ENCODE results near the gene KCNJ10.
A peak's percentile ranks its signal among the peaks of the same experiment; 100 is the strongest.
"Not testable (repeated sequence)": the region's sequence is repeated elsewhere in the genome, so short reads cannot be mapped to it uniquely, and the experiment has no call there.

The KCNJ10 gene

DNA sequence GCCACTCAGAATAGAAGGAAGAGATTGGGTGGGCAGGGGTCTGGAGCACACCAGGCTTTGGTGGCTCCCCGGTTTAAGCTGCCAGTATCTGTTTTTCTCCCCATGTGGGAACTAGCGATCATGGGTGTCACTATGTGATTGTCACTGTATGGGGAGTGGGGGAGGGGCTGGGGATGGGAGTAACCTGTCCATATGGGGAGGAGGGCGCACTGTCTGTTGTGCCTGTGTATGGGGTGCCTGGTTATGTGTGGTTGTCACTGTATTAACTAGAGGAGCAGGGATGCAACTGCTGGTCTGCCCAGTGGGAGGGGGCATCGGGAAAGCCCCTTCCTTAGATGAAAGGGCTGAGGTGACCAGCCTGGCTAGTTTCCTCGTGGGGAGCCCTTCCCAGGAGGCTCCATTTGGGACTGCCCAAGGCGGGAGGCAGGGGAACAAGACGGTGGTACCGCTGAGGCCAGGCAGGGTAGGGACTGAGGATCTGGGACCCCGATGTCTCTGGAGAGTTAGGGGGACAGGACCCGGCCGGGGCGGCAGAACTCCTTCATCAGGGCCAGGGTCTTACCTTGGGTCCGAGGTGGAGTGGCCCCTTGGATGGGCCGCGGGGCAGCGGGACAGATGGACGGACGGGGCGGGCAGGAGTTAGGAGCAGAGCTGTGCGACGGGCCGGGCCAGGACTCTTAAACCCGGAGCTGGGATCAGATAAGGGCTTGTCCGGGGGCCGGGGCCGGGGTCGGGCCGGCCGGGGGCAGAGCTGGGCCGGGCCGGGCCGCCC is at the start of gene KCNJ10:
KCNJ10 (minus strand) TSS at position 701 of the 772 bp plus-strand sequence. CDS start 27,628 bp downstream, outside the sequence.
- DNase-seq (ENCODE audit: low read depth in 2 of 2), result no peak

DNA sequence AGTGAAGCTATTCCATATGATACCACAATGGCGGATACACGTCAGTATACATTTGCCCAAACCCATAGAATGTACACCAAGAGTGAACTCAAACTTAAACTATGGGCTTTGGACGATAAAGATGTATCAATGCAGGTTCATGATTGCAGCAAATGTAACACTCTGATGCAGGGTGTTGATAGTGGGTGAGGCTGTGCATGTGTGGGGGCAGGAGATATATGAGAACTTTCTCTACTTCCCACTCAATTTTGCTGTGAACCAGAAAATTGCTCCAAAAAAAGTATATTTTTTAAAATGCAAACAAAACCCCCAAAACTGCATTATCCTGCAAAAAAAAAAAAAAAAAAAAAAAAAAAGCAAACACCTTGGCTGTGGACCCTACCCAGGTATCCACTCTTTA is 49.0 kb upstream of the KCNJ10 start:
- DNase-seq (ENCODE audit: low read depth in 2 of 2), result no peak

DNA sequence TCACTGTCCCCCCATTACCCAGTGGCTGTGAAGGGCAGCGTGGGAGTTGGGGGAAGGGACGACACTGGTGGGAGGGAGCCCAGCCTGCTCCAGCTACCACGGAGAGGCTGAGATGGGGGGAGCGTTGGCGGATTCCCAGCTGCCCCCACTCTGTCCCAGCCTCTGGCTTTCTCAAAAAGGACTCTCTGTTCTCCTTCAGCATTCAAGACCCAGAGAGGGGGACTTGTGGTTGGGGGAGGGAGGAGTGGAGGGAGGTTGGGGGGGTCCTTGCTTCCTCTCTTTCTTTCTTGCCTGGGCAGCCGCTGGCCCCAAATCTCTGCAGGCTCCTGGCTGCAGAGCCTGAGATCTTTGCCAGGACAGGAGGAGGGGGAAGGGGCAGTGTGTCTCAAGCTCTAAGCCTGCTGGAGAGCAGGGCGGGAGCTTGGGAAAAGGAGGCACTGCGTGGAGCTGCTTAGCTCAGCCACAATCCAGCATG is 47.8 kb upstream of the KCNJ10 start:
- no peak for DNase-seq (ENCODE audit: low read depth in 2 of 2)

DNA sequence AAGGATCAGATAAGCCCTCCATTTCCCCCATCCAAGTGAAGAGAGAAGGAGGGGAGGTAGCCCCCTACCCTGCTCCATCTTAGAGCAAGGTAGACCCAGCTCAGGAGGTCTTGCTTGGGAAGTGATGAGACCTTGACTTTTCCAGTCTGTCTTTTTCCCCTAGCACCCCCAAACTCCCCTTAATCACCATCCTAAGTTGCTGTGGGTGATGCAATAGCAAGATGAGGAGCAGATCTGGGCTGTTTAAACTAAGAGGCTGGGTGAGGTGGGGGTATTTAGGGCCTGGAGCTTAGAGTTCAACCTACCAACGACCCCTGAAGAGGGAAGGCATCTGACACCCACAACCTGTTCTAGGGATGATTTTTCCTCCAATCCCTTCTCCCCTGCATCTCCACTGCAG is 47.3 kb upstream of the KCNJ10 start:
- DNase-seq (ENCODE audit: low read depth in 2 of 2), result no peak

DNA sequence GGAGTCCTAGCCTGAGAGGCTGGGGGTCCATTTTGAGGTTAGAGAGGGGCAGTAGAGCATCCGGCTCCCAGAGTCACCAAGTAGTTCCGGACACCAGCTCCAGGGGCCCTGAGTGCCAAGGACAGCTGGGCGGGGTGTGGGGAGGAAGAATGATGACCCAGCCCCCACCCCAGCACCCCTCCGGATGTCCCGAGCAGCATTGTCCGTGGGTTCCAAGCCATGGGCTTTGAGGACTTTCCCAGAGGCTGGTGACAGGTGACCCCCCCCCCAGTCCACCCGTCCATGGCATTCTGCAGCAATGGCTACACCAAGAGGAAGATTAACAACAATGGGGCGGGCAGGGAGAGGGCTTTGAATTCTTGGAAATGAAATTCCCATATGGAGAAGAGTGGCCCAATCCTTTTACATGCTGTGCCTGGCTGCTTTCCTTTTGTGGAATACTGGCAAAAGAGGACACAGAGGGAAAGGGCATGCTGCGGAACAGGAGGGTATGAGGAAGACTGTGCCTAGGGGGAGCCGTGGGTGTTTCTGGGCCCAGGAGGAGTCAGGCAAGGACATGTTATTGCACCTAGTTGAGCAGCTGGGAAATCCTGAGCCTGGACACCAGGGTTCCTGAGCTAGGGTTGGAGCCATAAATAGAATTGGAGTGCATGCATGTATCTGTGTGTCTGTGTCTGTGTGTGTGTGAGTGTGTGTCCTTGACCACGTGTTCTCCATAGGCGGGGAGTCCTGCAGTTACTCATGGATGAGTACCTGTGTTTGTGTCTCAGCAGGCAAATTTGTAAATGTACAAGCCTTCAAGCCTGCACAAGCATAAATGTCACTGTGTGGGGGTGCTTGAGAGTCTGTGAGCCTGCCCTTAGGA is 46.6 kb upstream of the KCNJ10 start:
- no peak for DNase-seq (ENCODE audit: low read depth in 2 of 2)

DNA sequence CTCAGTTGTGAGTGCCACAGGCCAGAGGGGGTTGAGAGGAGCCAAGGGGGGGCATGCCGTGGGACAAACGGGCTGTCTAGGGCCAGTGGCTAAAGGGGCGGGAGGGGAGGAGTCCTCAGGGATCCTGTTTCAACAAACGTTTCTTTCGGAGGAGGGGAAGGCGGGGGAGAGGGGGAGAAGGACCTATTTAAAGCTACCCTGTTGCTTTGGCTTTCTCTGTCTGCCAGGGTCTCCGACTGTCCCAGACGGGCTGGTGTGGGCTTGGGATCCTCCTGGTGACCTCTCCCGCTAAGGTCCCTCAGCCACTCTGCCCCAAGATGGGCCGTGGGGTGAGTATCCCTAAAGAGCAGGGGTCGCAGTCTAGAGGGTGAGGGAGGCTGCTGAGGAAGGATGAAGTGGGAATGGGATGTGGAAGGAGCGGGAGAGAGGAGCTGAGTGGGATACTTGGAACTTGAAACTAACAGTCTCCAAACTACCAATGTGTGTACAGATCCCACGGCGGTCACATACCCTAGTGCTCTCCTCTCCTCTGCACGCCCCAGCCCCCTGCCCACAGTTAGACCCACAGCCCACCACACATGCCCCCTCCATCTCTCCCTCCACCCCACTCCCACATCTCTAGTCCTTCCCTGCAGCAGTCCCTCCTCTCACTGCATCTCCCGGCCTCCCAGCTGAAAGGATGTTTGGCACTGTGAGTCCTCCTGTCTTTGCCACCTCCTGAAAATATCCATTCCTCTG is 45.8 kb upstream of the KCNJ10 start, which contains the start of gene ATP1A2:
ATP1A2 (plus strand) TSS at position 215 of the 738 bp plus-strand sequence; CDS start at position 318, 103 bp downstream.
- no peak for DNase-seq (ENCODE audit: low read depth in 2 of 2)

DNA sequence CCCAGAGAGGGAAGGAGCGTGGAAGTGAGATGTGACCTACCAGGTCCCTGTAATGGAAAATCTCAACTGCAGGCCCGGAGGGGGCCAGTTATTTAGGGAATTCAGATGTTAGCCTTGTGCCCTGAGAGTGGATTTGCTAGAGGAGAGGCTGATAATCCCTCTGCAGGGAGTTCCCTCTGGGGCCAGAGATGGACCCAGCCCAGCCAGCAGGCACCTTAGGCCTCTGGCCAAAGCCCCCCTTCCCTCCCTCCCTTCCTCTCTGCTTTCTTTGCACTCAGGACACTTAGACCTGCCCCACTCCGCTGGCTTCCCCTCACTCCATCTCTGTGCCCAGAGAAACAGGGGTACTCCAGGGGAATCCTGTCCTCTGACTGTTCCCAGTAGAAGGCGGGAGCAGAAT is 44.1 kb upstream of the KCNJ10 start:
- no peak for DNase-seq (ENCODE audit: low read depth in 2 of 2)

DNA sequence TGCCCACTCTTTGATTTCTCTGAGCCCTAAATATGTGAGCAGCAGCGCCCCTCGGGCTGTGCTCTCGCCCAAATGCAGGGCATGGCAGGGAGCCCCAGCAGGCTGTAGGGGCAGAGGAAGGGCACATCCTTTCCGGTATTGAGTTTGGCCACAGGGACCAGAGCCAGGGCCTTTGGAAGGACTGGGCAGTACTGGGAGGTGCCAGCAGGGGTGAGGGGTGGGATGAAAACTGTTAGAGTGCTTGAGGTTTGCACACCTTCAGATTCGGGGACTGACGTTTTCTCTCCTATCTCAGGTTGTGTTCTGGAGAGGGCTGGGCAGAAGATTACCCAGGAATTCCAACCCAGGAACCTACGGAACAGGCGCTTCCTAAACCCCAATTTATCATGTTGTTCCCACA is 43.4 kb upstream of the KCNJ10 start:
- DNase-seq (ENCODE audit: low read depth in 2 of 2), result no peak

DNA sequence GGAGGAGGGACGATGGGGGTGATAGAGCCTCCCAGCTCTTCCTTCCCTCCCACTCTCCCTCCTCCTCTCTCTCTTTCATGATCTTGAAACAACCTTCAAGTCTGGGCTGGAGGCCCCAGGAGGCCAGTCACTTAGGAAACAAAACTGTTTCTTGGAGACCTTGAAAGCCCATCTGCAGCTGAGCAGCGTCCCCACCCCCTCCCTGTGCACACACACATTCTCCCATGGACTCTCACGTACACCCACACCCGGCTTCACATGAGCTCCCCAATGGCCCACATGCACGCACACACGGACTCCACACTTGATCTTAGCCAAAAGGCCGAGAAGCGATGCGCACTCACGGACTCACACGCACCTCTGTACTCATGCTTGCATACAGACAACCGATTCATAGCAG is 42.4 kb upstream of the KCNJ10 start:
- DNase-seq (ENCODE audit: low read depth in 2 of 2), result no peak

GRCh38 chr1:160111462-160111861 is 41.5 kb upstream of the KCNJ10 start:
- not testable (repeated sequence) for DNase-seq (ENCODE audit: low read depth in 2 of 2)

DNA sequence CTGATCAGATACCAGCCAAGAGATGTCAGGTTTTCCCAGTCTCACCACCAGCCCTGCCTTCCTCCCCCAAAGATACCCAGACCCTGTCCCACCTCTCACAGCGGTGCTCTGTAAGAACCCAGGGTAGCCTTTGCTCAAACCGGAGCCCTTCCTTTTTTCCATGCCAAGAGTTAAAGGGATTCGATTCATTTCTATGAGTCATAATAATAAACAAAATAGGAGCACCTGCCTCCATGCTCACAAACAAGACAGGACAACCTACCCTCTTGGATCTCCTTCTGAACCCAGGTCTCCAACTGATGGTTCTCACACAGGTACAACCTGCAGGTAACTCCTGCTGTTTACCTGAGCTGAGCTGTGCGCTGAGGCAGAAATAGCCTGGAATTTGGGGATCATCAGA is 39.7 kb upstream of the KCNJ10 start:
- no peak for DNase-seq (ENCODE audit: low read depth in 2 of 2)

DNA sequence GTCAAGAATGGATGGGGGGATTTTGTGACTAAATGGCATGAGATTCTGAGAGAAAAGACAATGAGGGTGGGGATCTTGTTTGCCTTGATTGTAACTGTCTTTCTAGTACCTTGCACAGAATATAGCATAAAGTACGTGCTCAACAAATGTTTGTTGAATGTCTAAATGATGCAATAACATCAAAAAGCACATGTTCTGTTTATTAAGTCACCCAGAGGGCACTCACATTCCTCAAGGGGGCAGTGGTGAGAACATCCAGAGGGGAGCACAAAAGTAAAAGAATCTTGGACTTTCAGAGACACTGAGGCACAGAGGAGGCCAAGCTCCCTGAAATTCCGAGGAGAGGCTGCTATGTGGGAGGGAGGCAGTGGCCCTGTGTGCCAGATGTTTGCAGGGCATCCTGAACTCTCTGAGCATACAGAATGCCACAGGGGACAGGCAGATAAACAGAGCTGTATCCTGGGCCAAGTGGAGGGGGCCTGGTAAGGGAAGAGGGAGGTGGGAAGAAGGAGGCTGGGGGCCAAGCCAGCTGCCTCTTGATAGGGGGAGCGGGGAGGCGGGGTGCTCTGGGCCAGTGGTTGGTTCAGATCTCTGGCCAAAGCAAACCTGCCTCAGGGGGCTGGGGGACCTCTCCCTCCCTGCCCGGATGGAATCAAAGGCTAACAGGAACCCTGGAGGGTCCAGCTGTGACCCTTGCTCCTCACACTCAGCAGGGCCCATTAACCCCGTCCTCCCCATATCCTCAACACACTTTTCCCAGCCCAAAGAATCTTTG is 39.1 kb upstream of the KCNJ10 start:
- DNase-seq (ENCODE audit: low read depth in 2 of 2), result no peak

- DNase-seq (ENCODE audit: low read depth in 2 of 2), result no peak
Observed at GRCh38 chr1:160107512-160107911, 37.6 kb upstream of the KCNJ10 start.

GRCh38 chr1:160105155-160105554 is 35.2 kb upstream of the KCNJ10 start:
- DNase-seq (ENCODE audit: low read depth in 2 of 2), result no peak

- DNase-seq (ENCODE audit: low read depth in 2 of 2), result no peak
Observed at GRCh38 chr1:160104486-160104885, 34.5 kb upstream of the KCNJ10 start.

- no peak for DNase-seq (ENCODE audit: low read depth in 2 of 2)
Observed at GRCh38 chr1:160103658-160104408, 33.9 kb upstream of the KCNJ10 start.

GRCh38 chr1:160101717-160102522 is 32.0 kb upstream of the KCNJ10 start:
- no peak for DNase-seq (ENCODE audit: low read depth in 2 of 2)

GRCh38 chr1:160101037-160101716 is 31.2 kb upstream of the KCNJ10 start:
- peak; percentile 32 to 53 for DNase-seq (ENCODE audit: low read depth in 2 of 2)

Data from stimulated activated CD8-positive, alpha-beta memory T cell treated with anti-CD3 and anti-CD28 coated beads, Interleukin-7, amount 100 ng/mL, for 1 hour (primary cell).